Measurements from ENCODE around the gene SERTAD1.
"Not testable (repeated sequence)": the region's sequence is repeated elsewhere in the genome, so short reads cannot be mapped to it uniquely, and the experiment has no call there.

The SERTAD1 gene, protein sequence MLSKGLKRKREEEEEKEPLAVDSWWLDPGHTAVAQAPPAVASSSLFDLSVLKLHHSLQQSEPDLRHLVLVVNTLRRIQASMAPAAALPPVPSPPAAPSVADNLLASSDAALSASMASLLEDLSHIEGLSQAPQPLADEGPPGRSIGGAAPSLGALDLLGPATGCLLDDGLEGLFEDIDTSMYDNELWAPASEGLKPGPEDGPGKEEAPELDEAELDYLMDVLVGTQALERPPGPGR

DNA sequence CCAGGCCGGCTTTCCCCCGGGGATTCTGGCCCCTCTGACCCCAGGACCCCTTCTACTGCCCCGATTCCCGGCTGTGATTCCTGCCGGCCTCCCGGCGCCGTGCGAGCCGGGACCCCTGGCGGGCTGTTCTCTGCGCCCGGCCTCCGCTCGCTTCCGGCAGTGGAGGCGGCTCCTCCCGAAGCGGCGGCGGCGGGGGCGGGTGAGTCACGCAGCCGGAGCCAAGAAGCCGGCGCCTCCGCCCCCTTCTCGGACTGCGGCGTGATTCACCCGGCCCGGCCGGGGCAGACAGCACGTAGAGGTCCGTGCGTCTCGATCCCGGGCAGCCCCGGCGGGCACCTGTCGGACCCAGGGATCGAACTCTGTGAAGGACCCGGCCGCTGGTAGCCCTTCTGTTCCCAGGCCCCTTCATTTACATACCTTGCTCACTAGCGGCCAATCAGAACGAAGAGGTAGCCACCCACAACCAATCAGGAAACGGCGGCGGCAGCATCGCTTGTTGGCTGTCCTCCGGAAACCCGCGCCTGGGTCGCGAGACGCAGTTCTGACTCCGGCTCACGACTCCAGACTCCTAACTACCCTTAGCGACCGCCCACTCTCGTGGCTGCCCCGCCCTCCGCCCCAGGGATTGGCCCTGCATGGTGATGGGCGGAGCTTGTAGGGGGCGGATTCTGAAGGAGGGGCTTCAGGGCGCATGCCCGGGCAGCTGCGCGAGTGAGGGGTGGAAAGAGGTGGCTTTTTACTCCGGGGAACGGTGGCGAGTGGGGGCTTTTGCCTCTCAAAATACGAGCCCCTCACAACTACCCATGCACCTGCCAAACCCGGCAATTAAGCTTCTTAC is at the start of gene SERTAD1:
SERTAD1 (minus strand) TSS at position 543 of the 838 bp plus-strand sequence. CDS start 2,446 bp downstream, outside the sequence.
- peak; percentile 98 for DNase-seq

DNA sequence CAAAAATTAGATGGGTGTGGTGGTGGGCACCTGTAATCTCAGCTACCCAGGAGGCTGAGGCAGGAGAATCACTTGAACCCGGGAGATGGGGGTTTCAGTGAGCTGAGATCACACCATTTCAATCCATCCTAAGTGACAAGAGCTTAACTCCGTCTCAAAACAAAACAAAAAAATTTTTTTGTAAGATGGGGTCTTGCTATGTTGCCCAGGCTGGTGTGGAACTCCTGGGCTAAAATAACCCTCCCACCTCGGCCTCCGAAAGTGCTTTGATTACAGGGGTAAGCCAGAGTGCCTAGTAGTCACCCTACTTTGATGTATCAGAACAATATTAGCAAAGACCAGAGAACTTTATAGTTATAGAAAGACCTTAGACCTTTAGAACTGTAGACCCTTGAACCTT is 48.9 kb upstream of the SERTAD1 start:
- no peak for DNase-seq

DNA sequence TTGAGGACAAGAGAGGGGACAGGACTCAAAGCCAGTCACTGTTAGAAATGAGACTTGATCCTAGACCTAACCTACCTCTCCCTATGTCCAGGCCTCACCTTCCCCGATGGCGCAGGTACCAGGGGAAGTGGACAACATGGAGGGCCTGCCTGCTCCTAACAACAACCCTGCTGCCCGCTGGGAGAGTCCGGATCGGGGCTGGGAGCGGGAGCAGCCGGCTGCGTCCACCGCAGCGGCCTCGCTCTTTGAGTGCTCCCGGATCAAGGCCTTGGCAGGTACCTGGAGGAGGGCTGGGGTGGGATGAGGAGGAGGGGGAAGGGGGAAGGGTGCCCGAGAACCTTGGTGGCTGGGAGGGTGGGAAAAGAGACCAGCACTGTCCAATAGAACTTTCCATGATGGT is 46.7 kb upstream of the SERTAD1 start:
- DNase-seq, result no peak

GRCh38 chr19:40471111-40471510 is 45.3 kb upstream of the SERTAD1 start:
- no peak for DNase-seq

- DNase-seq, result no peak
These were observed 43.2 kb upstream of the SERTAD1 start for GRCh38 chr19:40469011-40469410.

DNA sequence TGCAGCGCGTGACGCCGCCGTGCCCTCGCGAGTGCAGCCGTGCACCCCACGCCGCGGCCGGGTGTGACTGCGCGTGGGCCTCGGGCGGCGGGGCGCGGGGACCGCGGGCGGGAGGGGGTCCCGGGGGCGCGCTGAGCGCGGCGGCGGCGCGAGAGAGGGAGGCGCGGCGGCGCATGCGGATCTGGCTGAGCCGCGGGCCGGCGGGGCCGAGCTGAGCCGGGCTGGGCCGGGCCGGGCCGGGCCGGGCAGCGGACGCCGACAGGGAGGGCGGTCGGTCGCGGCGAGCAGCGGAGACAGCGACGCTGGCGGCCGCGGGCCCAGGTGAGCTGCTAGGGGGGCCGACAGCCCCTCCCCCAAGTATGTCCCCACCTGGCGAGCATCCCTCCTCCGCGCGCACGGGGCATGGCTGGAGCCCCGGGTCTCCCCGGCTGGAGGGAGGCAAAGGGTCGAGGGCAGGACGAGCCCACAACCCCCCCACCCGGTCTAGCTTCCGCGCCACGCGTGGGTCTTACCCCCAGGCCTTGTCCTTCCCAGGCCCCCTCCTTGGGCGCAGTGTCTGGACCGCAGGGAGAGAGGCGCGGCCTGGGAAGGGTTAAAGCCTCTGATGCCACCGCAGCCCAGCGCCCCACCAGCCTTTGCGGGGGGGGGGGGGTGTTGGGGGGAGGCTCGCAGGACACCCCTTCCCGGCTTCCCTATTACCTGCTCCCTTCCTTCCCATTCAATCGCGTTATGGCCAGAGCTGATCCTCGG is 41.4 kb upstream of the SERTAD1 start, which contains the start of gene SPTBN4:
SPTBN4 (plus strand) TSS at position 17 of the 750 bp plus-strand sequence. CDS start 5,621 bp downstream, outside the sequence.
- DNase-seq, result no peak

GRCh38 chr19:40466219-40466984 is 40.6 kb upstream of the SERTAD1 start:
- DNase-seq, result no peak

DNA sequence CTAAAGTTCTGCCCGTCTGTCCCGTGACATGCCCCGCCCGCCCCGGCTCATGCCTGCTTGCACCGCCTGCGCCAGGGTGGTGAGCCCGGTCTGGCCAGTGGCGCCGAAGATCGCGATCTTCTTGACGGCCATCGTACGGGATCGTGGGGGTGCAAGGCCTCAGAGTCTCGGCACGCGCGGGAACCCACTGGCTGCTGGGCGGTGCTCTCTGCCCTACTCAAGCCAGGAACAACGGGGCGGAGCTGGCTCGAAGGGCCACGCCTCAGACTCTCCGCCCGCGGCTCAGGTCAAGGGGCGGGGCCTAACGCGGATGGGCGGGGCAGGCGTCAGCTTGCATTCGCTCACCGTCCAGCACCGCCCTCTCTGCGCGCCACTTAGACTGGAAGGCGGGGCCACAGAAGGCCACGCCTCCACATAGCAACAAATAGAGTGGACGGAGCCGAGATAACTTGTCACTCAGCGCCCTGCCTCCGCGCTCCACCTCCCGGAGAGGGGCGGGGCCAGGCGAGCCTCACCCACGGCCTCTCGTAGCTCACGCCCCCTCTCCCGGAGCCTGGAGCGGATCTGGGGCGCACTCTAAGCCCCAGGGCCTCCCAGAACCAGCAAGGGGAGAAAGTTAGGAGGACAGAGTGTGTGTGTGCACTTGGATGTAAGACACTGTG is 39.9 kb upstream of the SERTAD1 start, which contains the start of gene BLVRB:
BLVRB (minus strand) TSS at position 189 of the 662 bp plus-strand sequence; CDS start at position 132, 57 bp downstream.
- DNase-seq, result peak; percentile 96

DNA sequence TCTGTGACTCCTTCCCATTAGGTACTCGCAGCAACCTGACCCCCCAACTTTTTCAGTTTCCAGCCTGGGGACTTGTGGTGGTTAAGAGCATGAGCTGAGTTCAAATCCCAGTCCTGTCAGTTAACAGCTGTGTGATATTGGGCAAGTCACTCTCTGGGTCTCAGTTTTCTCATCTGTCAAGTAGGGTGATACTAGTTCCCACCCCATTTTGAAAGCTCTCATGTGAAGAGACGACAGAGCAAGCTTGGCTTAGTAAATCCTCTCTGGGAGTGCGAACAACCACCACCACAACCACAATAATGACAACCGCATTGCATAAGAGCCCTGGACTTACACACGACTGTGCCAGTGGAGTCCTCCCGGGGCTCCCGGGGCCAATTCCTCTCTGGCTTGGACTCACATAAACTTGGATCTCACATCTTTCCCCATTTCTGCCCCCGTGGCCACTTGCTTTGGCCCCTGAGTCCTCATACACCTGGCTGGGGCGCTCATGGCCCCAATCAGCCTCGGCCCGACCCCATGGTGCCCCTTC is 39.3 kb upstream of the SERTAD1 start:
- DNase-seq, result no peak

DNA sequence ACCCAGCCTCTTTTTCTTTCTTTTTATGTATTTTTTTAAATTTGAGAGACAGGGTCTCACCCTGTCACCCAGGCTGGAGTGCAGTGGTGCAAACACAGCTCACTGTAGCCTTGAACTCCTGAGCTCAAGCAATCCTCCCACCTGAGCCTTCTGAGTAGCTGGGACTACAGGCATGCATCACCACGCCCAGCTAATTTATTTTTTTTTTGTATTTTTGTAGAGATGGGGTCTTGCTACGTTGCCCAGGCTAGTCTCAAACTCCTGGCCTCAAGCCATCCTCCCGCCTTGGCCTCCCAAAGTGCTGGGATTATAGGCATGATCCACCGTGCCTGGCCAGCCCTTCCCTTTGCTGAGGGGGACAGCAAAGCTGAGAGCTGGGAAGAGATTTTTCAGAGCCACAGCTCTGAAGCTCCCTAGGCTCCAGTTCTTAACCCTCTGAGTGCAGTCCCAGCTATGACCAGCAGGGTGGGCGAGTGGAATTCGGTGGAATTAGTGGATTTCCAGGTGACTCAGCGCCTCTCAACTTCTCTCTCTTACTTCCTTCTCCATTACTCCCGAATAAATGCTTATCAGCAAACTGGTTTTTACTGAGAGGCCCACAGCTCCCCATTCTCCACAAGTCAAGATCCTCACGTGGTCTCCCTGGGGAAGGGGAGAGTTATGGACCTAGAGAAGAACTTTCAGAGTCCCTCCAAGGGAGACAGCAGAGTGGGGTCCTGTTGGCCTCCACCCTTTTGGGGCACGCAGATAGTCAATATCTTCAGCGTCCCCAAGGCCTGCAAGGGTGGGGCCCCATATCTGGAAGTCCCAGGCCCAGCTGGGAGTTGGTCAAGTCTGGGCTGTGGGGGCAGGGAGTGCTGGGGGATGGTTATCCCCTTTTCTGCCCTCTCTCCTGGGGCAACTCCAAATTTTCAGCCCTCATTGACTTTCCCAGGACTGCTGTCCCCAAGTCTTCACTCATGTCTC is 38.5 kb upstream of the SERTAD1 start:
- peak; percentile 42 for DNase-seq

GRCh38 chr19:40463587-40464037 is 37.8 kb upstream of the SERTAD1 start:
- not testable (repeated sequence) for DNase-seq

DNA sequence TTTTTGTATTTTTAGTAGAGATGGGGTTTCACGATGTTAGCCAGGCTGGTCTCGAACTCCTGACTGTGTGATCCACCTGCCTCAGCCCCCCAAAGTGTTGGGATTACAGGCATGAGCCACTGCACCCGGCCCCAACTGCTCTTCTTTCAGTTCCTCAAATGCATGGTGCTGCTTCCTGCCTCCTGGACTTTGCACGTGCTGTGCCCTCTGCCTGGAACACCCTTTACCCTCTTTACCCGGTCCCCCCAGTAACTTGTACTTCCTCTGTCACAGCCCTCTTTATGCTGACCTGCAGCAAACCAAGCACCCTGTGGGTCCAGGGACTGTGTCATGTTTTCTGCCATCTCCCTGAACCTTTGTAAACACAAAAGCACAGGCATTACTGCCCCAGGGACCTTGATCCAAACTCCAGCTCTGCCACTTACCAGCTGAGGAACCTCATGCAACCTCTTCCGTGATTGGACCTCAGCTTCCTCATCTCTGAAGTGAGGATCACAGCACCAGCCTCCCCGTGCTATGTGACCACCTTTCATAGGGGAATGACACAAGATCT is 36.0 kb upstream of the SERTAD1 start:
- no peak for DNase-seq

DNA sequence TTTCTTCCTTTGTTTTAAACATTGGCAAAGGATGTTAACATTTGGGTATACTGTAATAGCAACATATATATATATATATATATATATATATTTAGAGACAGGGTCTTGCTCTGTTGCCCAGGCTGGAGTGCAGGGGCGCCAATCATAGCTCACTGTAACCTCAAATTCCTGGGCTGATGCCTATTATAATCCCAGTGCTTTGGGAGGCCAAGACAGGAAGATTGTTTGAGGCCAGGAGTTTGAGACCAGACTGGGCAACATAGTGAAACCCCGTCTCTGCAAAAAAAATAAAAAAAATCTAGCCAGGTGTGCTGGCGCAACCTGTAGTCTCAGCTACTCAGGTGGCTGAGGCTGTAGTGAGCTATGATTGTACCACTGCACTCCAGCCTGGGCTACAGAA is 34.4 kb upstream of the SERTAD1 start:
- DNase-seq, result no peak

- no peak for DNase-seq
These were observed 32.8 kb upstream of the SERTAD1 start for GRCh38 chr19:40458597-40458974.

GRCh38 chr19:40457953-40458596 is 32.3 kb upstream of the SERTAD1 start:
- no peak for DNase-seq

DNA sequence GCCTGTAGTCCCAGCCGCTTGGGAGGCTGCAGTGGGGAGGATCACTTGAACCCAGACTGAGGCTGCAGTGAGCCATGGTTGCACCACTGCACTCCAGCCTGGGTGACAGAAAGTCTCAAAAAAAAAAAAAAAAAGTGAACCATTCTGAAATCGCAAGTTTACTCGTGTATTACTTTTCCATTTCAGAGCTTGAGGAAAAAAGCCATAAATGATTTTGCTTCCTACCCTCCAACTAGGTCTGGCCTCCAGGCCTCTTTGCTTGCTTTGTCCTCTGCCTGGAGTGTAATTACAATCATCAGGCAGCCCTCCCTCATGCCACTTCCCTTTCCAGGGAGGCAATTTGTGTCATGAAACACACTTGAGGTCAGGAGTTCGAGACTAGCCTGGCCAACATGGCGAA is 31.3 kb upstream of the SERTAD1 start:
- DNase-seq, result no peak

GRCh38 chr19:40453943-40454342 is 28.2 kb upstream of the SERTAD1 start:
- not testable (repeated sequence) for DNase-seq

GRCh38 chr19:40453151-40453735 is 27.5 kb upstream of the SERTAD1 start:
- DNase-seq, result no peak

DNA sequence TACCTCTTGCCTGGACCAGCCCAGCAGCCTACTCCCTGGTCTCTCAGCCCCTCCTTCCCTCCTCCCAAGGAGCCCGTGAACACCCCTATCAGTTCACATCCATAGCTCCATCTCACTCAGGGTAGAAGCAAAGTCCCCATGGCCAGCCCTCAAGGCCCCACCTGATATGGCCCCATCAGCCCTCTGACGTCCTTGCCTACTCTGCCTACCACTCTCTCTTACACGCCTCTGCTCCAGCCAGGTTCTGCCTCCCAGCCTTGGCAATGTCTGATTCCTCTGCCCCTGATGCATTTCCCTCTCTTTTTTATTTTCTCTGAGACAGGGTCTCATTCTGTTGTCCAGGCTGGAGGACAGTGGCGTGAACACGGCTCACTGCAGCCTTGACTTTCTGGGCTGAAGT is 26.2 kb upstream of the SERTAD1 start:
- DNase-seq, result no peak

Data from NCI-H774 (cell line).